ENCODE results near the gene NOC3L.
"Not testable (repeated sequence)": the region's sequence is repeated elsewhere in the genome, so short reads cannot be mapped to it uniquely, and the experiment has no call there.

Gene NOC3L, protein sequence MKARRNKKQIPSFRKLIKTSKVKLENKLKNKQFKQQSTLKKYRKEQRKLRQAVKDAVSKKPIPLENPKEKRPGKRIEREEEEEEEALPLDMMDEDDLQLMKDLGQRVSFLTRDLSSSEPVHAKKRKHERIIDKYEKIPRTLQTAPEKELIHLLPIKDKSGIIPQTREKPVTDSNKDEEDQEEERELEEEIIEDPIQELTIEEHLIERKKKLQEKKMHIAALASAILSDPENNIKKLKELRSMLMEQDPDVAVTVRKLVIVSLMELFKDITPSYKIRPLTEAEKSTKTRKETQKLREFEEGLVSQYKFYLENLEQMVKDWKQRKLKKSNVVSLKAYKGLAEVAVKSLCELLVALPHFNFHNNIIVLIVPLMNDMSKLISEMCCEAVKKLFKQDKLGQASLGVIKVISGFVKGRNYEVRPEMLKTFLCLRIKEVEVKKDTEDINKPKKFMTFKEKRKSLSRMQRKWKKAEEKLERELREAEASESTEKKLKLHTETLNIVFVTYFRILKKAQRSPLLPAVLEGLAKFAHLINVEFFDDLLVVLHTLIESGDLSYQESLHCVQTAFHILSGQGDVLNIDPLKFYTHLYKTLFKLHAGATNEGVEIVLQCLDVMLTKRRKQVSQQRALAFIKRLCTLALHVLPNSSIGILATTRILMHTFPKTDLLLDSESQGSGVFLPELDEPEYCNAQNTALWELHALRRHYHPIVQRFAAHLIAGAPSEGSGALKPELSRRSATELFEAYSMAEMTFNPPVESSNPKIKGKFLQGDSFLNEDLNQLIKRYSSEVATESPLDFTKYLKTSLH

DNA sequence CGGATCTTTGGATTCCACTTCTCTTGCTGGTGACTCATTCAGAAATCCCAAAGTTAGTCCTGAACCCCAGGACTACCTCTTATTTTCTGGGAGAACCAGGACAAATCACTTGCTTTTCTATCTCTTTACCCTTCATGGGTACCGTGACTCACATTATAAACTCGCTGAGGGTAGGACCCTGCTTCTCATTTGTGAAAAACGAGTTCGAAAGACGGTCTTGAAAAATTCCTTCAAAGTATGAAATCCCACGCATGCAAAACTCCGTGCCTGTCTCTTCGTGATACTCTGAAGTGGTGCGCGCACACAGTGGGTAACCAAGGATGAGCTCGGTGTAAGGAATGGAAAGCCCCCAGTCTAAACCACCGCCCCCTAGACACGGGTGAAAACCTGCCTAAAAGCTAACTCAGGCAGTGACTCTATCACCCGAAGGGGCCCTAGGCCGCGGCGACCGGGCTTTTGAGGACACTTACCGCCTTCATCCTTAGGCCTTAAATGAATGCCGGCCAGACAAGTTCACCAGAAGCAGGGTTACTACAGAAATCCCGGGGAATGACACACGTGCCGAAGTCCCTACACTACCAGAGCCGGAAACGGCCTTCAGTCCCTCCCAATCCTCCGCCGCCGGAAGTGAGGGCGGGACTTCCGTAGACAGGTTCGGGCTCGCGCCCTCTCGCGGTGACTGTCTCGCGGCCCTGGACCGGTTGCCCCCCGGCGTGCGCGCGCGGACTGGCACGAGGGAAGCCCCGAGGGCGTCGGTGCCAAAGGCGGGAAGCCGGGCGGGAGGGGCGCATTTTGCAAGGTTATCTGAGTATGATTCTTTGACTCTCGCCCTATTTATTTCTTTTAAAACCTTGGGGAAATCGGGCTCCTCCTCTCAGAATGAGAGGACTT, at the start of gene NOC3L:
NOC3L (minus strand) TSS at position 580 of the 891 bp plus-strand sequence; CDS start at position 479, 101 bp downstream.
- DNase-seq: peak; percentile 97

DNA sequence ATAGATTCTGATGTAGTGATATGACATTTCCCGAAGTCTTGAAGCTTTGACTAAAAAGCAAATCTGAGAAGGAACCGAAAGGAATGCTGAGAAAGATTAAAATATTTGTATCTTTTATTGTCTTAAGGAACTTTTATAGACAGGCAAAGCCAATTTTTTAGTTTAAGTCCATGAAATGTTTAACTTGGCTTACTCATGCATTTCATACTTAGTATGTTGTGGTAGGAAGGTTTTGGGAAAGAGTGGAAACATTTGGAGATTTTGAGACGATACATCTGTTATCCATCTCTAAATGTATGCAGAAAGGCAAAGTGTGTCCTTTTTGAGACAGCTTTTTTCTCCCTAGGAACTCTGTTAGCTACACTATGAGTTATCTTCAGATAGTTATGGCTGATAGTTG, 49.7 kb upstream of the NOC3L start:
- no peak for DNase-seq

DNA sequence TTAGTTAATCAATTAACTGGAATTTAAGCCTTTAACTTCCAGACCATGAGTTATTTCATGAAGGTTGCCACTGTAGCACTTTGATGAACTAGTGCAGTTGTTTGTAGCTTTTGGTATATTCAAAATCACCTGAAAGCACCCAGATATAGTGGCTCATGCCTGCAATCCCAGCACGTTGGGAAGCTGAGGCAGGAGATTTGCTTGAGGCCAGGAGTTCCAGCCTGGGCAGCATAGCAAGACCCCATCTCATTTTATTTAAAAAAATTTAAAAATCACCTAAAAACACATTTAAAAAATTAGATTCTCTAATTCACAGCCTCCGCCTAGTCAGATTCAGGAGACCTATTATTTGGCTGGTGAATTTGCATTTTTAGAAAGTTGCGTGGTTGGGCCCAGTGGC, 48.6 kb upstream of the NOC3L start:
- no peak for DNase-seq

DNA sequence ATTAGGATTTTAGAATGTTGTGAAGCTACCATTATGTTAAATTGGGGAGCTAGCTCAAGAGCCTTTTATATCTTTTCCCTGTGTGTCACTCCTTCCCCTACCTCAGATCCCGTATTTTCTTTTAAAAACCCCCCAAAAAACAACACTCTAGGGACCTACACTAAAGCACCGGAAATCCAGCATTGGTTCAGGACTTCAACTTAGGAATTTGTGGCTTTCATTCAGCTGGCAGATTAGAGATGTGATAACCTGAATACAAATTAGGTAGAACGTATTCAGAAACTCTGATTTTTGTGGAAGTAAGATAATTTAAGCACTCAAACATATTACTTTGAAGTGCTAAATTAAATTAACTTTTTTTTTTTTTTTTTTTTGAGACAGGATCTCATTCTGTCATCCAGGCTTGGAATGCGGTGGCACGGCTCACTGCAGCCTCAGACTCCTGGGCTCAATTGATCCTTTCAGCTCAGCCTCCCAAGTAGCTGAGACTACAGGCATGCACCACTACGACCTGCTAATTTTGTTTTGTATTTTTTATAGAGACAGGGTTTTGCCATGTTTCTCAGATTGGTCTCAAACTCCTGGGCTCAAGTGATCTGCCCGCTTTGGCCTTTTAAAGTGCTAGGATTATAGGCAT, 46.4 kb upstream of the NOC3L start:
- DNase-seq: no peak

DNA sequence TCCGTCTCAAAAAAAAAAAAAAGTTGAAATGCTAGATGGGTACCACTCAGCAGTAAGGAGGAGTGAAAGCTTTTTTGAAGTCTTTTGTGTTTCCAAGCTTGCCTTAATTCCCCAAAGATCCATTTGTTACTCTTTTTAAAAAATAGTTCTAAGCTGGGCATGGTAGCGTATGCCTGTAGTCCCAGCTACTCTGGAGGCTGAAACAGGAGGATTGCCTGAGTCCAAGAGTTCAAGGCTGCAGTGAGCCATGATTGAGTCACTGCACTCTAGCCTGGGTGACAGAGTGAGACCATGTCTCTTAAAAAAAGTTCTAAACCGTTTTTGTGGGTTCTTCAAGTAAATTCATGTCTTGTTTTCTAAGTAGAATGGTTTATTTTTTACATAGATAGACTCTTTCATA, 44.9 kb upstream of the NOC3L start:
- DNase-seq: no peak

DNA sequence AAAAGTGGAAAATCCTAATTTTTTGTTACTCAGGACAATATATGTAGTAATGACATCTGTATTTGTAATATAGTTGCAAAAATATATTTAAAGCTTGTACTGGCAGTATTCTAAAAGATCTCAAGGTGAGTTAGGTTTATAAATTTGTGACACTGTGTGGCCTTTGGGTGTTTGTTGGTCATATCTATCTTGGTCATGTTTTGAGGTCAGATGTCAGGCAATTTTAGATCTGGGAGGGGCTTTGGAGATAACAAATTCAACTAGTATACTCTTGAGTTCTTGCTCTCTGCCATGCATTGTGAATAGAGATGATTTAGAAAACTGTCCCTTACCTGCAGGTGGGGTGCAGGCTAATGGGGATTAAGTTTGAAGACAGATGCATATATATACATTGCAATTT, 42.7 kb upstream of the NOC3L start:
- no peak for DNase-seq

DNA sequence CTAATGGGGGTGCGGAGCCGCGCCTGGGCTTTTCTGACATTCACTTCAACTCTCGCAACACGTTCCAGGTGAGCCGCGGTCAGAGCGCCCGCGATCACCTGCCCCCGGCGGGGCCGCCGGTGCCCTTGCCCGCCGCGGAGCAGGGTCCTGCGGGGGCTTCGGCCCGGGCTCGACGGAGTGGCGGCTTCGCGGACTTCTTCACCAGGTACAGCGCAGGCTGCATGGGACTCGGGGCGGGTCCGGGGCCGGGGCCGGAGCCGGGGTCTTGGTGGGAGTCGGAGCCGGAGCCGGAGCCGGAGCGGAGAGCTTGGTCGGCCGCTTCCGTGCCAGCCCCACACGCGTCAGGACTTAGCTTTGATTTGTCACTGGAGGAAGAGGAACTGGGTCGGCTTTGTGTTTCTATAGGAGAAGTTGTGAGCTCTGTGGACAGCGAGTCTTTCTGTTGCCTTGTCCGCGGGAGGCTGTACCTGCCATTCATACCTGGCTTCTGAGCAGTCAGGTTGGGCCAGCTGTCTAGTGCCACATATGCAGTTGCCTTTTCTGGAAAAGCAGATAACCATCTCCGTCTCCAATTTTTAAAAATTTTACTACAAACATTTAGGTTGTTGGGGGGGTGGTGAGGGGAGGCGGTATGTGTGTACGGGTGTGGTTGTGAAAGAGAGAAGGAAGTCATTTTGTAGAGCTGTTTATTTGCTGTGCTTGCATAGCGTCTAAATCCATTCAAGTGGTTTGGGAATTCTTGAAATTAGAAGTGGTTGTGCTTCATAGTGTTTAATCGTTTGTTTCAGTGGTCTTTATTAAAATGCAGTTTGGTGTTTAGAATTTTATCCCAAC, 40.9 kb upstream of the NOC3L start:
- DNase-seq: peak; percentile 2

DNA sequence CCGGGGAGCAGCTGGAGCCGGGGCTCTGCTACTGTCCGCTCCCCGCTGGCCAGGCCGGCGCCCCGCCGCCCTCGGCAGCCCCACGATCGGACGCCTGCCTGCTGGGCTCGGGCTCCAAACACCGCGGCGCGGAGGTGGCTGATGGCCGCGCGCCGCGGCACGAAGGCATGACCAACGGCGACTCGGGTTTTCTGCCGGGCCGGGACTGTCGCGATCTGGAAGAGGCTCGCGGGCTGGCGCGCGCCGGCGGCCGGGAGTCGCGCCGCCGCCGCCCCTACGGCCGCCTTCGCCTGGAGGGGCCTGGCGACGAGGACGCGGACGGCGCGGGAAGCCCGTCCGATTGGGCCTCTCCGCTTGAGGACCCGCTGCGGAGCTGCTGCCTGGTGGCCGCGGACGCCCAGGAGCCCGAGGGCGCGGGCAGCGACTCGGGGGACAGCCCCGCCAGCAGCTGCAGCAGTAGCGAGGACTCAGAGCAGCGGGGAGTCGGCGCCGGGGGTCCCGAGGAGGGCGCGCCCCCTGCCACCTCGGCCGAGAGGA, 40.2 kb upstream of the NOC3L start:
- DNase-seq: no peak

DNA sequence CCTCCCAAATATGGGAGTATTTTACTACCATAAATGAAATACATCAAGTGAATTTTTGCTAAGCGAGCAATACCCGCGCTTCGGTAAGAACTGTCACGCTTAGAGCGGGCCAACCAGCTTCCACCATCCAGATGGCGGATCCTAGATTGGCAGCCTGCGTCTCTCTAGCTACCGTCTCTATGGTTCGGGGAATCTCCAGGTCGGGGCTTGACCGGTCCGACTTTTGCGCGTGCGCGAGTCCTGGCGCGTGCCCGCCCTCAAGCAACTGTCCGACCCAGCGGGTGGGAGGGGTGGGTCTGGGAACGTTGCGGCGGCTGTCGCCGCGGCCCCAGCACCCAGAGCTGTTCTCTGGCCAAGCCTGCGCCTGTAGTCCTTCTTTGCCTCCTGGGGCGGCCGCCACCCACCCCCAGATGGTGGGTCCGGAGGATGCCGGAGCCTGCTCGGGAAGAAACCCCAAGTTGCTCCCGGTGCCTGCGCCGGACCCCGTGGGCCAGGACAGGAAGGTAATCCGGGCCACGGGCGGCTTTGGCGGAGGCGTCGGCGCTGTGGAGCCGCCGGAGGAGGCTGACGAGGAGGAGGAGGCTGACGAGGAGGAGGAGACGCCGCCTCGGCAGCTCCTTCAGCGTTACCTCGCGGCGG, 39.6 kb upstream of the NOC3L start, which contains the start of gene TBC1D12:
TBC1D12 (plus strand) TSS at position 338 of the 639 bp plus-strand sequence; CDS start at position 411, 73 bp downstream.
- DNase-seq: peak; percentile 1

DNA sequence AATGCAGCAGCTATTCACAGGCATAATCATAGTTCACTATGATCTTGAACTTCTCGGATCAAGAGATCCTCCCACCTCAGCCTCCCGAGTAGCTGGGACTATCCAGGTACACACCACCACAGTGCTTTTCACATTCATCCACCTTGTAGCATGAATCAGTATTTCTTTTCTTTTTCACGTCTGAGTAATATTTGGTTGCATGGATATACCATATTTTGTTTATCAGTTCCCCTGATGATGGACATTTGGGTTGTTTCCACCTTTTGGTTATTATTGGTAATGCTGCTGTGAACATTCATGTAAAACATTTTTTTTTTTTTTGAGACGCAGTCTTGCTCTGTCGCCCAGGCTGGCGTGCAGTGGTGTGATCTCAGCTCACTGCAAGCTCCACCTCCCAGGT, 36.0 kb upstream of the NOC3L start:
- DNase-seq: no peak

DNA sequence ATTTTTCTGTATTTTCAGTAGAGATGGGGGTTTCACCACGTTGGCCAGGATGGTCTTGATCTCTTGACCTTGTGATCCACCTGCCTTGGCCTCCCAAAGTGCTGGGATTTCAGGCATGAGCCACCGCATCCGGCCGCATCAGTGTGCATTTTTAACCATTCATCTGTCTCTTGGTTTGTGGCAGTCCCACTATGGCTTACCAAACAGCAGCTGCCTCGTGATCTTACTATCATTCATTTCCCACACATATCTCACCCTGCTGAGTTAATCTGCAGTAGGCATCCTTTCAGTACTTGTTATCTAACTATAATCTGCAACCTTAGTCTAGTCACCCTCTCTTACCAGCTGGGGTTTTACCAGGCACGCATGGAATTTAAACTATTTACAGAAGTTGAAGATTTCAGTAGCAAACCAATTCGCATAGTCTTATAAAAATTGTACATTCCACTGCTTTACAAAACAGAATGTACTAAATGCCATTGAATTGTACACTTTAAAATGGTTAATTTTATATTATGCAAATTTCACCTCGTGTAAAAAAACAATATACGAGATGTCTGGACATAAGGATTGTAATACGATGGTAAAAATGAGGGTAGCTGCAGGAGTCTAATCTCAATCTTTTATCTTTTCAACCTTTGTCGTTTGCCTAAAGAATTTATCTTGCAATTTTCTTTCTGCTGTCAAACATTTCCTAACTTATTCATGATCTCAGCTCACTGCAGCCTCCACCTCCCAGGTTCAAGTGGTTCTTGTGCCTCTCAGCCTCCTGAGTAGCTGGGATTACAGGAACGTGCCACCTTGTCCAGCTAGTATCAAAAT, 35.0 kb upstream of the NOC3L start:
- no peak for DNase-seq

DNA sequence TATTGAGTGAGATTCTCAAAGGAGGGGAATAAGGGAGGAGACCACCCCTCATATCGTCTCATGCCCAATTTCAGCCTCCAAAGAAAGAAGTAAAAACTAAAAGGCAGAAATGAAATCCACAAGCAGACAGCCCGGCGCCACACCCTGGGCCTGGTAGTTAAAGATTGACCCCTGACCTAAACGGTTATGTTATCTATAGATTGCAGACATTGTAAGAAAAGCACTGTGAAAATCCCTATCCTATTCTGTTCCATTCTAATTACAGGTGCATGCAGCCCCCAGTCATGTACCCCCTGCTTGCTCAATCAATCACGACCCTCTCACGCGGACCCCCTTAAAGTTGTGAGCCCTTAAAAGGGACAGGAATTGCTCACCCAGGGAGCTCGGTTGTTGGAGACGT, 29.4 kb upstream of the NOC3L start:
- DNase-seq: not testable (repeated sequence)

DNA sequence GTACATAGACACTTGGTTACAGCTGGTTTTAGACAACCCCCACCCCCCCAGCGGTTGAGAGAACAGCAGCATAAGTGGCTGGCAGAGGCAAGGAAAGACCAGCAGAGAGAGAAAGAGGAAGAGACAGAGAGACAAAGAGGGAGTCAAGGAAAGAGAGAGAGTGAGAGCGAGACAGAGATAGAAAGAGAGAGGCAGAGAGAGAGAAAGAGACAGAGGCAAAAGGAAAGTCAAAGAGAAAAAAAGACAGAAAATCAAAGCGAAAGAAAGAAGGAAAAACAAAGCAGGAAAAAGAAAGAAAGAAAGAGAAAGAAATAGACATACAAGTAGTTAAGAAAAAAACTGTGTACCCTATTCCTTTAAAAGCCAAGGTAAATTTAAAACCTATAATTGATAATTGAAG, 23.0 kb upstream of the NOC3L start:
- not testable (repeated sequence) for DNase-seq

DNA sequence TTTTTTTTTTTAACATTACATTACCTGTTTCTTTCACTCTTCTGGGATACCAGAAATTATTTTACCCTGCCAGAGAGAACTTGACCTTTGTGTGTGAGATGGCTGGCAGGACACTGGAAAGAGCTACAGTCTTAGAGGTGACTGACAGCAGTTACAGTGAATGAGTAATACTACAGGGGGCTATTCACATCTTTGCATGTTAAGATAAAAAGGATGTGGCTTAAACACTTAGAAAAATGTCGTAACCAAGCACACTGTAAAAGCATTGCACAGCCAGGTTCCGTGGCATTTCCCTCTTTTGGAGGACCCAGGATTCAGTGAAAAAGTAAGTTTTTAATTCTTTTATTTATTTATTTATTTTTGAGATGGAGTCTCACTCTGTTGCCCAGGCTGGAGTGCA, 20.8 kb upstream of the NOC3L start:
- no peak for DNase-seq

DNA sequence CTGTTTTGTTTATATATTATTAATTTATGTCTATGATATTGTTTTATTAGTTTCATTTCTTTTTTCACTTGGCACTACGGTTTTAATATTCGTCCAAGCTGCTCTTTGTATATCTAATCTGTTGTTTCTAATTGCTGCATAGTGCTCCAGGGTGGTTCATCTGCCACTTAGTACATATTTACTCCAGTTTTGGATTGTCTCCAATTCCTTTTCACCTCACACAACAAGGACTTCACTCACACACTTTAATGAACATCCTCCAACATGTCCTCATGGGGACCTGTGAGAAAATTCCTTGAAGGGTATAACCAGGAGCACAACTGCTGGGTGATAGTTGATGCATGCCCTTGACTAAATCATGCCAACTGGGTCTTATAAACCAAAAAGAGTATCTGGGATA, 14.1 kb upstream of the NOC3L start:
- no peak for DNase-seq

DNA sequence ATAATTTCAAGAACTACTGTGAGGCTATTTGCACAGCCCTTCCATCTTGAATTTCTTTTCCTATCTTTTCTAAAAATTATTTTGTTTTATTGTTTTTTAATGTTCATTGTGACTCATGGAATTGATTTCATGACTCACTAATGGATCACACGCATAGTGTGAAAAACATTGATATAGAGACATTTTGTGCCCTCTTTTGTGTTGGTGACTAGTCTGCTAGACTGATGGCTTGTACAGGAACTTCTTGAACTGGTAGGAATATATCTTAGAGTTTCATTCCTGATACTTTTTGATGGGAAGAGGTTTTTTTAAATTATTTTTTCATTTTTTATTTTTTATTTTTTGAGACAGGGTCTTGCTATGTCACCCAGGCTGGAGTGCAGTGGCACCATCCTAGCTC, 12.6 kb upstream of the NOC3L start:
- no peak for DNase-seq

DNA sequence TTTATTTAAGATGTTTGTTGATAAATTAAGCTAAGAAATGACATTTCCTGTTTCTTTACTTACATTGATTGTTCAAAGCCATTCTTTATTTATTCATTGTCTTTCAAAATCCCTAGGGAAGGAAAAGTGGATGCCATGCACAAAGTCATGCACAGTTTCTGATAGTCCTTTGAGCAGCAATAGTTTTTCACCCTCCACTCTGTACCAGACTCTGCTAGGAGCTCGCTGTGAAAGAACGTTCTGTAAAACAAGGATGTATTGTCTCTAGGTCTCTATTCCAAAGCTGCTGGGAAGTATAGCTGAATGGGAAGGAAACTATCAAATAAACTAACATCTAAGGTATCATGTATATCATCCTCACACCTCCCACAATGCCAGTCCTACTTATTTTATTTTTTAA, 7.8 kb upstream of the NOC3L start:
- no peak for DNase-seq

DNA sequence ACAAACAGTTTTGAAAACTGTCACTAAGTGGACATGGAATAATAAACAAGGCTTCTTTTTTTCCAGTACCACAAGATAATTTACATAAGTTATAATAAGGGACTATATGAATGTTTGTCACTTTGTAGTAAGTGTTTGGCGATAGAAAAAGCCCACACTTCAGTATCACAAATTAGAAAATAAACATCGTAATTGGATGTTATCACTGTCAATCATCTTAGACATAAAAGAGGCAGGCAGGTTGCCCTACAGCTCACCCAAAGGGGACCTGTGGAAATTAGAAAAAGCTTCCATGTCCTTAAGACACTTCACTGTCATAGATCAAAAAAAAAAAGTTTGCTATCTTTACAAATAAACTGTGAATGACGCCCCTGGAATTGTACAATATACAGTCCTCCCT, 3.6 kb upstream of the NOC3L start:
- no peak for DNase-seq

DNA sequence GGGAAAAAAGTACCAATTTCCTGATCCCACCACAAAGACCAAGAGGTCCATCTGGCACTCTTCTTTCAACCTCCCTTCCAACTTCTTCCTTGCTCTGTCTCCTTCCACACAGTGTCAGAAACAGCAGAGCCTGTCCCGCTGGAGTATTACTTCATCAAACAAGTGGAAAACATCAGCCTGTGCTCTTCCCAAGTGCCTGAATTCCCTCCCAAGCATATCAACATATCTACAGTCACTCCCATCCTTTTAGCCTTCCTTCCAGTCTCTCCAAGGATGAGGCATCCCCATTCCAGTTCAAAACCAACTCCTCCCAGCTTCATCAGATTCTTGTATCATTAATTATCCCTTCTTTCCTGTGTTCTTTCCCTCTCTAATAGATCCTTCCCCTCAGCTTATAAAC, 1.7 kb upstream of the NOC3L start:
- DNase-seq: no peak

DNA sequence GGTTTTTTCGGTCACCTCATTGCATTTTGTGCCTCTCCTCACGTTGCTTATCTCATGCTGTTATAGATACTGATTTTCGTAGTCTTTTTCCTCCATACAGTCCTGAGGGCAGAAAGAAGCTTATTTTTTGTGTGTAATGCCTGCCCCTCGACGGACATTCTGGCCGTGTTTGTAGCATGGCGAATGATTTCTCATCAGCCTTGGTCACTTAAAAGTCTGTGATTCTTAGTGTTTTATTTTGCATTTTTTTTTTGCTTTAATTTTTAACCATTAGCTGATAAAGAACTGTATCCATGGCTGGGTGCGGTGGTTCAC, 469 bp upstream of the NOC3L start:
- DNase-seq: no peak
